Activated CD8-positive, alpha-beta memory T cell treated with anti-CD3 and anti-CD28 coated beads, Interleukin-2, amount 50 U/mL, for 48 hours (primary cell): ENCODE data around the gene PHF20.
"Not testable (repeated sequence)": the region's sequence is repeated elsewhere in the genome, so short reads cannot be mapped to it uniquely, and the experiment has no call there.

Experiments used
- DNase-seq: peaks from one replicate; pipeline ENCODE4 v3.0.0-alpha.2; 2020

PHF20 gene

GRCh38 chr20:35842361-35842760 is 70.5 kb downstream of the PHF20 start:
- DNase-seq = no peak

- DNase-seq = not testable (repeated sequence)
Measured at GRCh38 chr20:35843894-35844293, 72.1 kb downstream of the PHF20 start.

GRCh38 chr20:35845561-35845960 is 73.7 kb downstream of the PHF20 start:
- DNase-seq = no peak

- DNase-seq = no peak
Measured at GRCh38 chr20:35849706-35850105, 77.9 kb downstream of the PHF20 start.

- not testable (repeated sequence) for DNase-seq
Measured at GRCh38 chr20:35851659-35852058, 79.8 kb downstream of the PHF20 start.

GRCh38 chr20:35854713-35855348 is 83.0 kb downstream of the PHF20 start:
- no peak for DNase-seq

GRCh38 chr20:35855641-35856040 is 83.8 kb downstream of the PHF20 start:
- not testable (repeated sequence) for DNase-seq

GRCh38 chr20:35856866-35857265 is 85.1 kb downstream of the PHF20 start:
- DNase-seq = no peak

- DNase-seq = no peak
Measured at GRCh38 chr20:35866418-35867202, 94.8 kb downstream of the PHF20 start.

GRCh38 chr20:35870541-35871258 is 98.9 kb downstream of the PHF20 start:
- no peak for DNase-seq

GRCh38 chr20:35871259-35871771 is 99.5 kb downstream of the PHF20 start:
- DNase-seq = no peak

- no peak for DNase-seq
Measured at GRCh38 chr20:35876033-35876320, 104.2 kb downstream of the PHF20 start.

GRCh38 chr20:35877611-35878010 is 105.8 kb downstream of the PHF20 start:
- DNase-seq = no peak

- no peak for DNase-seq
Measured at GRCh38 chr20:35878113-35878625, 106.4 kb downstream of the PHF20 start.

- no peak for DNase-seq
Measured at GRCh38 chr20:35881676-35882075, 109.9 kb downstream of the PHF20 start.

GRCh38 chr20:35882427-35883161 is 110.8 kb downstream of the PHF20 start:
- not testable (repeated sequence) for DNase-seq

GRCh38 chr20:35883336-35883777 is 111.5 kb downstream of the PHF20 start:
- no peak for DNase-seq

- peak; percentile 65 for DNase-seq
Measured at GRCh38 chr20:35883778-35884540, 112.1 kb downstream of the PHF20 start.

GRCh38 chr20:35884541-35884865 is 112.7 kb downstream of the PHF20 start:
- no peak for DNase-seq

- DNase-seq = no peak
Measured at GRCh38 chr20:35885212-35885611, 113.4 kb downstream of the PHF20 start.

GRCh38 chr20:35886537-35886936 is 114.7 kb downstream of the PHF20 start:
- no peak for DNase-seq
